GM03348 (cell line): ENCODE measurements around the gene PCDH17.

Experiments used
- DNase-seq: peaks from one replicate; pipeline ENCODE4 v3.0.0; 2012; ENCODE audit warnings: low spot score

The PCDH17 gene, protein sequence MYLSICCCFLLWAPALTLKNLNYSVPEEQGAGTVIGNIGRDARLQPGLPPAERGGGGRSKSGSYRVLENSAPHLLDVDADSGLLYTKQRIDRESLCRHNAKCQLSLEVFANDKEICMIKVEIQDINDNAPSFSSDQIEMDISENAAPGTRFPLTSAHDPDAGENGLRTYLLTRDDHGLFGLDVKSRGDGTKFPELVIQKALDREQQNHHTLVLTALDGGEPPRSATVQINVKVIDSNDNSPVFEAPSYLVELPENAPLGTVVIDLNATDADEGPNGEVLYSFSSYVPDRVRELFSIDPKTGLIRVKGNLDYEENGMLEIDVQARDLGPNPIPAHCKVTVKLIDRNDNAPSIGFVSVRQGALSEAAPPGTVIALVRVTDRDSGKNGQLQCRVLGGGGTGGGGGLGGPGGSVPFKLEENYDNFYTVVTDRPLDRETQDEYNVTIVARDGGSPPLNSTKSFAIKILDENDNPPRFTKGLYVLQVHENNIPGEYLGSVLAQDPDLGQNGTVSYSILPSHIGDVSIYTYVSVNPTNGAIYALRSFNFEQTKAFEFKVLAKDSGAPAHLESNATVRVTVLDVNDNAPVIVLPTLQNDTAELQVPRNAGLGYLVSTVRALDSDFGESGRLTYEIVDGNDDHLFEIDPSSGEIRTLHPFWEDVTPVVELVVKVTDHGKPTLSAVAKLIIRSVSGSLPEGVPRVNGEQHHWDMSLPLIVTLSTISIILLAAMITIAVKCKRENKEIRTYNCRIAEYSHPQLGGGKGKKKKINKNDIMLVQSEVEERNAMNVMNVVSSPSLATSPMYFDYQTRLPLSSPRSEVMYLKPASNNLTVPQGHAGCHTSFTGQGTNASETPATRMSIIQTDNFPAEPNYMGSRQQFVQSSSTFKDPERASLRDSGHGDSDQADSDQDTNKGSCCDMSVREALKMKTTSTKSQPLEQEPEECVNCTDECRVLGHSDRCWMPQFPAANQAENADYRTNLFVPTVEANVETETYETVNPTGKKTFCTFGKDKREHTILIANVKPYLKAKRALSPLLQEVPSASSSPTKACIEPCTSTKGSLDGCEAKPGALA (N-terminal part only)

DNA sequence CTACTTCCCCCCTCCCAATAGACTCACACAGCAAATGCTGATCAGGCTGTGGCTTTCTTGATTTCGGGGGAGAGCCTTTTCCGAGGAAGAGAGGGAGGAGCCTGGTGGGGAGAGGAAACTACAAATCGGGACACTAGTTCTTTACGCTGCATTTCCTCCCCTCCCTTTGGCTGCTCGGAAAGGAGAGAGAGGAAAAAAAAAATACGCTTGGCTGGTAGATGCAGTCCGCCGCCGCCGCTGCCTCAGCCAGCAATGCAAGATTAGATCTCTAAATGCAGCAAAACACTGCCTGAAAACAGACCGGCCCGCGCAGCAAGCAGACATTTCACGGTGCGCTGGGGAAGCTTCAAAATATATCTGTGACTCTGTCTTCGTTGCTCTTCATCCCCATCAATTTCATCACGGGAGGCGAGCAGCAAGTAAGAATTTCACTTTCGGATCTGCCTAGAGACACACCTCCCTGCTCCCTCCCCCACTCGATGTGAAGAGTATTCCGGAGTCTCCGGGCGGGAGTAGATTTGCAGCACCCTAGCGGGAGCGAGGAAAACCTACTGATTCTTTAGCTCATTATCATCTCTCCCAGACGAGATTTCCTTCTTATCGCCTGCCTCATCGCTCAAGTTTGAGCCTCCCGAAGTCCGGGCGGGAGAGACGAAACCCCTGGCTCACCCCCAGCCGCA, at the start of gene PCDH17:
TSS of gene PCDH17 (plus strand) at position 149 of the 680 bp plus-strand sequence. CDS start 803 bp downstream, outside the sequence.
- peak; percentile 47 for DNase-seq

DNA sequence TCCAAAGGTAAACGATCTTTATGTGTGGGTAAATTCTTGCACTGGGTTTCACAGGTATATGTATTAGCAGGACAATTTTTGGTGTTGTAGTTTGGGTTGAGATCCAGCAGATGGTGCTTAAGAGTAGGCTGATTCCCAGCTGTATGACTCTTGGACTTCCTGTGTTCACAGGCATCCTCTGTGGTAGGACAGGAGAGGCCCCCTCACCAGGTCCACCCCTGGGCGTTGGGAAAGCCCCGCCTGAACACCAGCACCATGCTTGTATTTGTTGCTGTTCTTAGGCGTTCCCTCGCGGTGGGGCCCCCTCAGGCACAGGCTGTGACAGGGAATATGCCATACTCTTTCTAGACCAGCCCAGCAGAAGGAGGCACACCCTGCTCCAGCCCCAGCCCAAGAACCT, 49.5 kb upstream of the PCDH17 start:
- DNase-seq, result peak; percentile 2

DNA sequence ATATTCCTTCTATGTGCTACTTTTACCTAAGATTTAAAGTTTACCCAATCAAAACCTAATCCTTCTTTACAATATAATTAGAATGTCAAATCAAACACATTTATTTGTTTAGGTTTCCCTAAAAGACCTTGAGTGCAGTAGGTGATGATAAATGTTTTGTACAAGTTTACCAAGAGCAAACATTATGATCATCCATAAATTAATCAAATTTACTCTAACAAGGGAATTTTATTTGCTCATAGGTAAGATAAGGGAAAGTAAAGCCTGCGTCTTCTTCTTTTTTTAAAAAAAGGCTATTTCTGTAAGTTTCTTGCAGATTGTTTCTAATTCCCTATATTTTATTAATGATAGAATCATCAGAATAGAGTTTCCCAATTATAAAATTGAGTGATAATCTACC, 48.0 kb upstream of the PCDH17 start:
- DNase-seq, result no peak

DNA sequence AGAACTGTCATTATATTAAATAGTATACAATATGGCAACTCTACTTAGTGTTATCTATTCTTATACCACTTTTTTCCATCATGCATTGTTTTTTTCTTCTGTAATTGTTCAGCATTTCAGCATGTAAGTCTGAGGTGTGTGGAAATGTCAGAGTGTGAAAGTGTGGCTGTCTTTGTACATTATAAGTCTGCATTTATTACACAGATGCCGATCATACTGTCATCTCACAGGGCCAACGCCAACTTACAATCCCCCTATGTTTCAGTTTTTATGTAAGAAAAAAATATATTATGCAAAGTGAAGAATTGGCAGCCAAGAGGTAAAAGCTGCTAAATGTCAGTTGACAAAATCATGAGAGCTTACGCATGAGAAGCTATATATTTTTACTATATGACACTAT, 42.9 kb upstream of the PCDH17 start:
- no peak for DNase-seq

DNA sequence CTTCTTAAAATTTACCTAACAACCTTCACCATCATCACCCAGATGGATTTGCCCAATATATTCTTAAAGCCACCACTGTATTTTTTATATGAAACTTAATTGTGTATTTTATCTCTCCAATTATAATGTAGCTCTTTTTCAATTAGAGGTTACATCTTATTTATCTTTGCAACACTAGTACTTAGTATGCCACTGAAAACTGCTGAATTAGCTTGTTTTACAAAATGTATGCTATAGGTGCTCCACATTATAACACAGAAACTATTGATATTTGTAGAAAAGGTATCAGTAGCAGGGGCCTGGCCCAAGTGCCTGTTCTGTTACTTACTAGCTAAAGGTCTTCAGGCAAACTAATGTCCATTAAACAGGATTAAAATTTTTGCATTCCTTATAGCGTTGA, 35.8 kb upstream of the PCDH17 start:
- no peak for DNase-seq

DNA sequence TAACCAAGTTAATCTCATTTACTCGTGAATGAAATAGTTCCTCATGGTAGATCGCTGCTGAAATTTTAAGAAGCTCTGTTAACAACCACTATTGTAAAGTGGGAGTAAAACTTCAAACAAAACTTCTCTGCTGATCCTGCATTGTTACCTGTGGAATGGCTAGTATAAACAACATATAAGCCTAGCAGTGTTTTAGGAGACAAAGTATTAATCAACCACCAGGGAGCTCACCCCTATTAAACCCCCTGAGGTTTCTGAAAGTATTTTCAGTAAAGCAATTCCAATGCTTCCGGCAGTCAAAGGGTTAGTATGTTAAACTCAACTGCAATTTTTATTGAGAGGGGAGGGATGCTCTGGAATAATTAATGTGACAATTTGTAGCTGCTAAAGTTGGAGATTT, 30.0 kb upstream of the PCDH17 start:
- DNase-seq, result no peak

DNA sequence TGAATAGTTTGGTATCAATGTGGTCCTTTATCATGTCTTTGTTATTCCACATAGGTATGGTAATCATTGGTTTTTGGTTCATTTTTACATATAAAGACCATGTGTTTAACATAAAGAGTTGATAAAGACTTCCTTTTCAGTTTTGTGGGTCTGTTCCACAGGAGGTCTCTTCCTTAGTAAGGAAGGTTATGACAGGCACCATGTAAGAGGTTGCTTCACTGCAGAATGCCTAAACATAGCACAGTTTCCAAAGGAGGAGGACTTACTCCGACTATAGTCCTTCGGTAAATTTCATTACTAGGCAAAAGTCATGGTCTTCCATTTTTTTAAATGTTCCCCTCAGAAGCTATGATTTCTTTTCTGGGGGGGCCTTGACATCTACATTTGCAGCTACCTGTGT, 27.1 kb upstream of the PCDH17 start:
- no peak for DNase-seq

DNA sequence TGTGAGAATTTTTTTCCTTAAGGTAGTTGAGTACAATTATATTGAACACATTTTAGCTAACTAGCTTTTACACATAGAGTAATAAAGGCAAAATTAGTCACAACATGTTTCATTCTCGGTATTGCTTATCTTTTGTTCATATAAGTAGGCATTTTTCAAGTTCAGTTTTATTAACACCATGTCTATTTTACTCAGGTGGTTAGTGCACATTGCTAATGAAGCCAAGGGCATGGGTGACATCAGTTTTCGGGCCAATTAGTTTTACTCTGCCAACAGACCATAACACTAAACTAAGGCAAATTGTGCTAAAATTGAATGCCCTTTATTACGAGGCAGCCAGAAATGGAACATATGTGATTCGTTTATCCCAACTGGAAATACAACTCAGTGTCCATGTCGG, 19.6 kb upstream of the PCDH17 start:
- no peak for DNase-seq

DNA sequence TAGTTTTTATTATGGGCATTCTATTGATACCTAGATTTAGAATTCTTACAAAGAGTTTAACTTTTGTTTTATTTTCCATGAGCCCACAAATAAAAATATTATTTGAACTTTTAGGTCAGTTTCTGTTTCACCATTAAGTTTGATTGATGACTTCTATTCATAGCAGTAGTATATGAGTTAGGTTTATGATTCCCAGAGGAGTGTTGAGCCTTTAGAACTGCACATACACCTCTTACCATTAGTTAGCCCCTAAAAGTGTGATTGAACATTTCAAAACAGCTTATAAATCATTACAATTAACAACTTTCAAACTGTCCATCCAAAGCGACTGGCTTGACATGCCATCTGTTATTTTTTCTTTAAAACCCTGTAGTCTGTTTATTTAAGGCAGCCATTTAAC, 19.0 kb upstream of the PCDH17 start:
- no peak for DNase-seq

DNA sequence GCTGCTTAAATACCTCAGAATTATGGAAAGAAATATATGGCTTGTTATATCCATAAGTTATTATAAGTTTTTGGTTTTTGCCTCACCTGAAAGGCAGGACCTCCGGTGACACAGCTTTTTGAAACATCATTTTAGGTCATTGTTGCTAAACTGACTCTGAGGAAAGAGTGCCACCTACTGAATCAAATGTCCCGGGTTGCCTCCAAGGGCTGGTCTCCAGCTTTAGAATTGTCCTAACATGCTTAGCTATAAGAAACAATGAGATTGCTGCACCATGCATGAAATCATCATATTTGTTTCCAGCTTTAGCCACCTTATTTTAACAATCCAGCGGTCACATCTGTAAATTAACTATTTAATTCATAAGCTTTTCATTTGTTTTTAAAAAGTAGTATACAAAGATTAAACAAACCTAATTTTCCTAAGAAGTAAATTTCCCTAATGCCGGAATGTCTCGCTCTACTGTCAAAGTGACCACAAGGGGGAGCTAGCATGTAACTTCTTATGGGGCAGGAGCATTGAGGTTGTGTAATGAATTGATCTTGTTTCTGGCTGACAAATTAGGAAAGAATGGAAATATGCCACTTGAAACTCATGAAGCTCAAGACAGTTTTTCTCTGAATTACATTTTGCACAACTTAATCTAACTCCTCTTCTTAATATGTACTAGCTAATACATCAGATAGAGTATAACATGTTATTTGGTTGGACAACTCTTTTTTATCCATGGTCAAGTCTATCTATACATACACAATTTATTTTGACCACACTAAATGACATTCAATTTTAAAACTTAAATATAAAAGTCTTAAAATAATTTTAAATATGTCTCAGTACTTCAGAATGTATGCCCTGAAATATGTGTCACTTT, 6.7 kb upstream of the PCDH17 start:
- DNase-seq, result peak; percentile 69

DNA sequence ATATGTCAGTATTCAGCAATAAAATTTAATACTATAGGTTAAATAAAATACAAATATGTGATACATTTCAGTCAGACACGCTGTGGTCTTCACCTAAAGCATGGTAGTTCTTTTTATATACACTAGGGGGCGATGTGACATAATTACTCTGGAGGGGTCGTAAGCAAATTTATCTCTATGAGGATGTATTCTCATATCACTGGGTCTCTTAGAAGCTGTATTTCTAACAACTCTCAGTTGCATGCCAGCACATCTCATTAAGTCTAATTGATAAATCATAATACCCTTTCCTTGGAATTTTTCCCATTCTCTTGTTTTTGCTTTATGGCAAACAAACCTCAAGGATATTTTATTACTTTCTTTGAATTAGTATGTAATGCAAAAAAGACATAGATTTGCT, 3.9 kb upstream of the PCDH17 start:
- DNase-seq, result peak; percentile 24

DNA sequence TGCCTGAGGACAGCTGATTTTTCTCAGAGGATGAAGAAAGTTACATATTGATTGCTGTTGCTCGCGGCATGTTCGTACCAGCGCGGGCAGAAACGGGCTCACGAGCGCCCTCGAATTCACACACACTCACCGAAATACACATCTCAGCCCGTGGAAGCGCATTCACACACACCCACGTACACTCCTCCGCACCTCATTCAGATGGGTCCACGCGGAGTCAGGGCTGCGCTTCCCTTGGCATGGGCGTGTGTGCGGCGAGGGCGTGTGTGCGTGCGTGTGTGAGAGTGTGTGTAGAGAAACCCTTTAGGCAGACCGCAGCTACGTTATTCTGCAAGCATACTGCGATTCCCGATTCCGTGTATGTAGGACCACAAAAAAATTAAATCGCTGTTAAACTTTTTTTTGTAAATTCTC, 2.1 kb upstream of the PCDH17 start:
- peak; percentile 18 for DNase-seq

DNA sequence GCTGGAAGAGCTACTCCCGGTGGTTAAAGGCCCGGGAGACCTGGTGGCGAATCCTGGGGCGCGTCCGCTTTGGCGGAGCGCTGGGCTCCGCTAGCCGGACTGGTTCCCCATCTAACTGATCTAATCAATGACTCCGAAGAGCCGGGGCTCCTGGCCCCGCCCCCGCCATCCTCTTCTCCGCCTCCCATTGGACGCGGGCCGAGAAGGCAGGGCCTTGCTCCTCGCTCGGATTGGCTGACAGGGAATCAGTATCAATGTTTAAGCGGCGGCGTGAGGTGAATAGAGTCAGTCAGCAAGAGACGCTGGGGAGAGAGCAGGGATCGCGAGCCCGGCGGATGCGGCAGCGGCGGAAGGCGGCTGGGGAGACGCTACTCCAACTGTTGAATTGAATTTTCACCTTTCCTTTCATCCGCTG, 1.7 kb upstream of the PCDH17 start:
- peak; percentile 92 for DNase-seq

DNA sequence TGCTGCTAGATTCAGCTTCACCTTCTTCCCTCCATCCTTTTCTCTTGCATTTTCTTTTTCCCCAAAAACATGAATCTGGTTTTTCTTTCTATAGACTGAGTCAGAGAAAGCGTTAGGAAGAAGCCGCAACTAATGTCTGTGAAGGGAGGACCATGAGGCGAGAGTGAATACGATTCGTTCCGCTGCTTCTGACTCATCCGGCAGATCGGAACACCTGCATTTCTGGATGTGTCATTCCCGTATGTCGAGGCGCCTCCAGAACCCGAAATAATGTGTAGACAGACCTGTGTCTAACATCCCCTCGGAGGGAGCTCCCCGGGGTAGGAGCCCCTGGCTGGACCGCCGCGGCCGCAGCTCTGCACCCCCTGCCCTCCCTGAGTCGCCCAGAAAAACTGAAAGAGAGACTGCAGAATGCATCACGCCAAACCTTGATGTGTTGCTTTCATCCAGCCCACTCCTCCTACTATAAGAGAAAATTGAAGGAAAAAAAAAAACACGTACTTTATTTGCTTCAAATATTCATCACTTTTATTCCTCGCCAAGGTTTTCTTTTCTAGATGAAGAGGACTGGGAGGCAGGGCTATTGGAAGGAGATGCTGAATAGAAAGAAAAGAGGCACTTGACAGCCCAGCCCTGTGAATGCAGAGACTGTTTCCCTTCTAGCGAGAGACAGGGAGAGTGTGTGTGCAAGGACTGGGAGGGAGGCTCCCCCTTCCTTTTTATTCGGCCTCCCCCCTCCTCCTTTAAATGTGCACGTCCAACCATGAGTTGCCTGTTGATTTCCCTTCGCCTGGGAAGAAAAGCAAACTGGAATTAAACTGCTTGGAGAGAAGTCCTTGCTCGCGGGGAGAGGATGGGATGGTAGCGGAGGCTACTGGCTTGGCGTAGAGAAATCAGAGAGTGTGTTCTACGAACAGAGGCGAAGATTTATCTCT, 616 bp upstream of the PCDH17 start:
- peak; percentile 14 for DNase-seq

DNA sequence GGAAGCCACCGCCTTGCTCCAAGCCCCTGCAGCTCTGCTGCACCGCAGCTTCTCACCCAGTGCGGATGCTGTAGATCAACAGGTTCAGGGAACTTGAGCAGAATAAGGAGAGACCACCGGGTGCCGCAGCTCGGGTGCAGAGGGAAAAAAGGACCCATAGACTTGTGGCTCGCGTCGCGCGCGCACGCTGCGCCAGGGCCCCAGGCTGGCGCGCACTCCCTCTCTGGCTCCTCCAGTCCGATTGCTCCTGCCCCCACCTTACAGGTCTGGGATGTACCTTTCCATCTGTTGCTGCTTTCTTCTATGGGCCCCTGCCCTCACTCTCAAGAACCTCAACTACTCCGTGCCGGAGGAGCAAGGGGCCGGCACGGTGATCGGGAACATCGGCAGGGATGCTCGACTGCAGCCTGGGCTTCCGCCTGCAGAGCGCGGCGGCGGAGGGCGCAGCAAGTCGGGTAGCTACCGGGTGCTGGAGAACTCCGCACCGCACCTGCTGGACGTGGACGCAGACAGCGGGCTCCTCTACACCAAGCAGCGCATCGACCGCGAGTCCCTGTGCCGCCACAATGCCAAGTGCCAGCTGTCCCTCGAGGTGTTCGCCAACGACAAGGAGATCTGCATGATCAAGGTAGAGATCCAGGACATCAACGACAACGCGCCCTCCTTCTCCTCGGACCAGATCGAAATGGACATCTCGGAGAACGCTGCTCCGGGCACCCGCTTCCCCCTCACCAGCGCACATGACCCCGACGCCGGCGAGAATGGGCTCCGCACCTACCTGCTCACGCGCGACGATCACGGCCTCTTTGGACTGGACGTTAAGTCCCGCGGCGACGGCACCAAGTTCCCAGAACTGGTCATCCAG, 964 bp downstream of the PCDH17 start:
- peak; percentile 5 for DNase-seq

DNA sequence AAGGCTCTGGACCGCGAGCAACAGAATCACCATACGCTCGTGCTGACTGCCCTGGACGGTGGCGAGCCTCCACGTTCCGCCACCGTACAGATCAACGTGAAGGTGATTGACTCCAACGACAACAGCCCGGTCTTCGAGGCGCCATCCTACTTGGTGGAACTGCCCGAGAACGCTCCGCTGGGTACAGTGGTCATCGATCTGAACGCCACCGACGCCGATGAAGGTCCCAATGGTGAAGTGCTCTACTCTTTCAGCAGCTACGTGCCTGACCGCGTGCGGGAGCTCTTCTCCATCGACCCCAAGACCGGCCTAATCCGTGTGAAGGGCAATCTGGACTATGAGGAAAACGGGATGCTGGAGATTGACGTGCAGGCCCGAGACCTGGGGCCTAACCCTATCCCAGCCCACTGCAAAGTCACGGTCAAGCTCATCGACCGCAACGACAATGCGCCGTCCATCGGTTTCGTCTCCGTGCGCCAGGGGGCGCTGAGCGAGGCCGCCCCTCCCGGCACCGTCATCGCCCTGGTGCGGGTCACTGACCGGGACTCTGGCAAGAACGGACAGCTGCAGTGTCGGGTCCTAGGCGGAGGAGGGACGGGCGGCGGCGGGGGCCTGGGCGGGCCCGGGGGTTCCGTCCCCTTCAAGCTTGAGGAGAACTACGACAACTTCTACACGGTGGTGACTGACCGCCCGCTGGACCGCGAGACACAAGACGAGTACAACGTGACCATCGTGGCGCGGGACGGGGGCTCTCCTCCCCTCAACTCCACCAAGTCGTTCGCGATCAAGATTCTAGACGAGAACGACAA, 1.8 kb downstream of the PCDH17 start:
- DNase-seq, result no peak

DNA sequence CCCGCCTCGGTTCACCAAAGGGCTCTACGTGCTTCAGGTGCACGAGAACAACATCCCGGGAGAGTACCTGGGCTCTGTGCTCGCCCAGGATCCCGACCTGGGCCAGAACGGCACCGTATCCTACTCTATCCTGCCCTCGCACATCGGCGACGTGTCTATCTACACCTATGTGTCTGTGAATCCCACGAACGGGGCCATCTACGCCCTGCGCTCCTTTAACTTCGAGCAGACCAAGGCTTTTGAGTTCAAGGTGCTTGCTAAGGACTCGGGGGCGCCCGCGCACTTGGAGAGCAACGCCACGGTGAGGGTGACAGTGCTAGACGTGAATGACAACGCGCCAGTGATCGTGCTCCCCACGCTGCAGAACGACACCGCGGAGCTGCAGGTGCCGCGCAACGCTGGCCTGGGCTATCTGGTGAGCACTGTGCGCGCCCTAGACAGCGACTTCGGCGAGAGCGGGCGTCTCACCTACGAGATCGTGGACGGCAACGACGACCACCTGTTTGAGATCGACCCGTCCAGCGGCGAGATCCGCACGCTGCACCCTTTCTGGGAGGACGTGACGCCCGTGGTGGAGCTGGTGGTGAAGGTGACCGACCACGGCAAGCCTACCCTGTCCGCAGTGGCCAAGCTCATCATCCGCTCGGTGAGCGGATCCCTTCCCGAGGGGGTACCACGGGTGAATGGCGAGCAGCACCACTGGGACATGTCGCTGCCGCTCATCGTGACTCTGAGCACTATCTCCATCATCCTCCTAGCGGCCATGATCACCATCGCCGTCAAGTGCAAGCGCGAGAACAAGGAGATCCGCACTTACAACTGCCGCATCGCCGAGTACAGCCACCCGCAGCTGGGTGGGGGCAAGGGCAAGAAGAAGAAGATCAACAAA, 2.6 kb downstream of the PCDH17 start:
- no peak for DNase-seq
